ENCODE data around the gene PDE4D. TPM values are rescaled to one million over a fixed set of nuclear protein-coding genes. Genes with fewer than 3 reads are reported as not detected.

PDE4D gene
- total RNA-seq, 1 experiment from 2014 or later, result 3.3 TPM

- no peak for TF ChIP-seq HMGXB4 (CRISPR knock-in tag; IDR thresholded peaks at IDR 0.05)
- TF ChIP-seq IRF1 (CRISPR knock-in tag; IDR thresholded peaks at IDR 0.05), result no peak
- no peak for TF ChIP-seq OVOL2 (CRISPR knock-in tag; IDR thresholded peaks at IDR 0.05; ENCODE audit: borderline replicate concordance)
- no peak for TF ChIP-seq ZMAT4 (CRISPR knock-in tag; IDR thresholded peaks at IDR 0.05)
- TF ChIP-seq ZNF671 (CRISPR knock-in tag; IDR thresholded peaks at IDR 0.05), result no peak
- TF ChIP-seq ATF3 (CRISPR knock-in tag; conservative IDR thresholded peaks at IDR 0.05), result no peak
- no peak for TF ChIP-seq USF1 (CRISPR knock-in tag; IDR thresholded peaks at IDR 0.05)
Observed at GRCh38 chr5:59622848-59623247, 270.7 kb downstream of the PDE4D start (continued).

- Mint-ChIP-seq H3K36me3 (no peaks in the 10 kb centered on the region), H3K4me3 (no peak overlapping the region), H3K27ac (no peak overlapping the region), H3K4me1 (peaks cover 19% of the 10 kb centered on the region), H3K9me3 (peaks cover 20% of the 10 kb centered on the region), H3K27me3 (ENCODE audit: low read depth) (no peaks in the 10 kb centered on the region)
- ATAC-seq, result no peak
- no peak for DNase-seq (ENCODE audit: low spot score)
- CTCF ChIA-PET, result no interaction called here
- POLR2A ChIA-PET, result no interaction called here
- TF ChIP-seq RORB (CRISPR knock-in tag; IDR thresholded peaks at IDR 0.05), result no peak
- no peak for TF ChIP-seq CBFB (CRISPR knock-in tag; IDR thresholded peaks at IDR 0.05; ENCODE audit: low read depth)
- TF ChIP-seq TEAD4 (CRISPR knock-in tag; IDR thresholded peaks at IDR 0.05), result no peak
- no peak for TF ChIP-seq AFF4 (CRISPR knock-in tag; IDR thresholded peaks at IDR 0.05; ENCODE audit: borderline replicate concordance)
- TF ChIP-seq ZNF416 (CRISPR knock-in tag; IDR thresholded peaks at IDR 0.05), result no peak
- TF ChIP-seq USF2 (CRISPR knock-in tag; IDR thresholded peaks at IDR 0.05), result no peak
- TF ChIP-seq FOXP1 (CRISPR knock-in tag; IDR thresholded peaks at IDR 0.05; ENCODE audit: borderline replicate concordance), result no peak
- no peak for TF ChIP-seq ZNF317 (CRISPR knock-in tag; IDR thresholded peaks at IDR 0.05; ENCODE audit: borderline replicate concordance, low read depth)
- TF ChIP-seq TCF7 (CRISPR knock-in tag; IDR thresholded peaks at IDR 0.05; ENCODE audit: low read depth), result no peak
- no peak for TF ChIP-seq ETV6 (CRISPR knock-in tag; IDR thresholded peaks at IDR 0.05)
- no peak for TF ChIP-seq IRF1 (CRISPR knock-in tag; IDR thresholded peaks at IDR 0.05)
- TF ChIP-seq KAT7 (CRISPR knock-in tag; IDR thresholded peaks at IDR 0.05; ENCODE audit: borderline replicate concordance), result no peak
- no peak for TF ChIP-seq ZBTB43 (CRISPR knock-in tag; IDR thresholded peaks at IDR 0.05)
- no peak for TF ChIP-seq HMGXB4 (CRISPR knock-in tag; IDR thresholded peaks at IDR 0.05)
Observed at GRCh38 chr5:59621477-59621876, 272.0 kb downstream of the PDE4D start.
